ENCODE results near the gene COA1. TPM values are rescaled to one million over a fixed set of nuclear protein-coding genes. Genes with fewer than 3 reads are reported as not detected.

COA1 gene
- total and polyA plus RNA-seq, 2 donors (not counting 1 experiment from before 2014, with no cell fraction given) = 28.7 to 72.7 TPM

DNA sequence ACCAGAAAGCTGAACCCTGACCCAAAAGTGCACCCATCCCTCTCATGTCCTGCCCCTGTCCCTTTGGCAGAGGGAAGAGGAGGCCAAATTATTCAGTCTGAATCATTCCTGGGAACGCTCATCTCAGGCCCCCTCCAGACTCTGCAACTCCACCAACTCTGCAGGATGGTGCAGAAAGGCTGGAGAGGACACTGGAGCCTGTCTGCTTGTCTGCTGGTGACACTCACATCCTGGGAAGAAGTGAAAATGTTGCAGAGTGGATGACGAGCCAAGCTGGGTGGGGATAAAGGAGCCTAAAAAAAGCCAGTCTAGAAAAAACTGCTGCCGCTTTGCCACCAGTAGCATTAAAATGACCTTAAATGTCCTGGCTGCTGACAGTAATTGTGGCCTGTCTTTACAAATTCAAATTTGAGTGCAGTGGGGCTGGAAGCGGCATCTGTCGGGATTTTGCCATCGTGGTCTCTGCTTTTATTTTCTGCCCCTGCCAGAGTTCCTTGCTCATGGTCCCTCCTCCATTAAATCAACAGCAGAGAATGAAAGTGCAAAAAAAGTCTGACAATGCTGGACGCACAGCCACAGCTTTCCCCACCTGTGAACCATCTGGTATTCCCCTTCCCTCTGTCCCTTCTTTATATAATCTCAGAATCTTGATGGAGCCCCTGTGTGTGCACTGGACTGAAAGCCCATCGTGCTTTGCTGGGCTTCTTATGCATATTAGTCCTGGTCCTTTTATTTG, 82.6 kb downstream of the COA1 start:
- no peak overlapping the region for H2AFZ ChIP-seq (ENCODE audit: insufficient read depth, low read depth, low read length, poor library complexity, severe bottlenecking)
- ATAC-seq (ENCODE audit: low read depth) (no peak), DNase-seq (peak; percentile 40)
- H3K4me3 Mint-ChIP-seq = peak overlapping the region; percentile 81
- ChIA-PET POLR2A (interaction anchor here (0.6 to 6.1 kb wide), 3 partner anchors 44 to 63 kb away, joined by 3 to 68 read pairs (median 3); partner anchors contain the start of gene STK17A), CTCF (interaction anchor here (1.1 to 10.9 kb wide), 4 partner anchors 26 to 192 kb away, joined by 3 to 203 read pairs (median 52); partner anchors contain the start of gene STK17A)
- H3K4me2 ChIP-seq (replicated peaks; ENCODE audit: low read depth, low read length, poor library complexity, severe bottlenecking) = peak overlapping the region; percentile 76
- no peaks in the 10 kb centered on the region for H3K9me3 Mint-ChIP-seq (ENCODE audit: insufficient read depth)
- peaks cover 88 to 89% of the 10 kb centered on the region in 2 donors for H3K4me1 ChIP-seq (ENCODE audit: control insufficient read depth in 2 of 2, insufficient read depth in 2 of 2, low read length in 2 of 2)
- H3K9ac ChIP-seq (ENCODE audit: low read length) = peak overlapping the region; percentile 70
- intact Hi-C loops (cut with micrococcal nuclease) = loop anchor here (5.0 kb wide), 1 partner anchor 34 kb away; no protein-coding TSS in a partner anchor
- peaks cover 0 to 40% of the 10 kb centered on the region in 2 experiments for H3K36me3 ChIP-seq (replicated peaks in 1 of 2; ENCODE audit: control extremely low read depth in 1 of 2, control insufficient read depth in 1 of 2, extremely low read depth in 1 of 2, insufficient read depth in 2 of 2, low read length in 1 of 2)
- H4K20me1 ChIP-seq (ENCODE audit: control insufficient read depth, insufficient read depth, low read length, poor library complexity, severe bottlenecking) = no peaks in the 10 kb centered on the region
- H3K9me3 ChIP-seq (ENCODE audit: control extremely low read depth in 1 of 3, control insufficient read depth in 2 of 3, insufficient read depth in 1 of 3, low read length in 2 of 3) = peaks cover 0 to 4% (median 0%) of the 10 kb centered on the region in 3 donors
- peak overlapping the region; percentile 87 to 97 for H3K27ac ChIP-seq (ENCODE audit: low read length in 2 of 2)
- H3K27me3 ChIP-seq (replicated peaks in 1 of 4; ENCODE audit: control extremely low read depth in 1 of 4, control insufficient read depth in 3 of 4, insufficient read depth in 4 of 4, low read length in 3 of 4) = no peaks in the 10 kb centered on the region
- H3K79me2 ChIP-seq (ENCODE audit: control insufficient read depth, insufficient read depth, low read length) = peaks cover 51% of the 10 kb centered on the region
- H3K4me3 ChIP-seq (ENCODE audit: control extremely low read depth in 1 of 5, extremely low read depth in 1 of 5, insufficient read depth in 1 of 5, low read depth in 2 of 5, low read length in 4 of 5) = peak overlapping the region in 3 of 5 experiments; percentile 16 to 50 (median 20)
- H3K27ac Mint-ChIP-seq = peak overlapping the region; percentile 87
- TF ChIP-seq CTCF (IDR thresholded peaks at IDR 0.05) (no peak), EZH2 (IDR thresholded peaks at IDR 0.05; ENCODE audit: borderline replicate concordance, insufficient read depth, low read depth, low read length, poor library complexity, severe bottlenecking) (no peak)
- H3K27me3 Mint-ChIP-seq = no peaks in the 10 kb centered on the region
- WGBS (ENCODE audit: insufficient coverage) = 46% methylated on average over 6 of the region's 8 CpGs
- peaks cover 87% of the 10 kb centered on the region for H3K4me1 Mint-ChIP-seq
